ENCODE data around the gene TBKBP1. TPM values are rescaled to one million over a fixed set of nuclear protein-coding genes. Genes with fewer than 3 reads are reported as not detected.

The TBKBP1 gene
- total and polyA plus RNA-seq, 4 donors: 0.25 to 2.0 (median 1.5) TPM

DNA sequence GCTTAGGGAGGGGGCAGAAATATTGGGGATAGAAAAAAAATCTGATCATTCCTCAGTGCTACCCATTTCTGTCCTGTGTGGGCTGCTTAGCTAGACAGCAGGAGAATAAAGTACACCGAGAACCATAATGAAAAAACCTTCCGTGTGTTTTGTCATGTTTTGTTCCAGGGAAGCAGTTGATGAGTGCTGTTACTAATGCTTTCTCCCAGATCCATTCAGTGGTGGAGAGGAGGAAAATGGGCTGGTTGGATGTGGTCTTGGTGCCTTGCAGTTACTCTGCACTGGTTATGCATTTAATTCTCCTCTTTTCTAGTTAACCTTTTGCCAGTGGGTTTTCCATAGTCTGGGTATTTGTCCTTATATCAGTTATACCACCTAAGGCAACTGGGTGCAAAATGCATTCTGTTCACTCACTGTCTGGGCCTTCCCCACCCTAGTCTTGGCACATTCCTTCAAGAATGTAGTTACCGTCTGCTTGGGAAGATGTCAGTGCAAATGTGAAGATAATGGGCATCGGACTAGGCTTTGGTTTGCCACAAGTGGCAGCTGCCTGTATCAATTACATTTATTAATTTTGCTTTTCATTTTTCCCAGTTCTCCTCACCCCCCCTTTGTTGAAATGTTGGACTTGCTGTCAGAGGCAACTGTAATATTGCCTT lies 9.3 kb upstream of the TBKBP1 start:
- H3K9me3 ChIP-seq (ENCODE audit: control insufficient read depth in 4 of 4, low read length in 3 of 4): no peaks in the 10 kb centered on the region
- peaks cover 12 to 42% (median 33%) of the 10 kb centered on the region in 4 donors for H3K36me3 ChIP-seq (ENCODE audit: control insufficient read depth in 4 of 4, insufficient read depth in 3 of 4, low read depth in 1 of 4, low read length in 3 of 4)
- TF ChIP-seq RXRA (IDR thresholded peaks at IDR 0.05): no peak
- no peak for TF ChIP-seq HNF4G (IDR thresholded peaks at IDR 0.05)
- no peak for TF ChIP-seq FOXA2 (IDR thresholded peaks at IDR 0.05)
- TF ChIP-seq, protein P1, sequence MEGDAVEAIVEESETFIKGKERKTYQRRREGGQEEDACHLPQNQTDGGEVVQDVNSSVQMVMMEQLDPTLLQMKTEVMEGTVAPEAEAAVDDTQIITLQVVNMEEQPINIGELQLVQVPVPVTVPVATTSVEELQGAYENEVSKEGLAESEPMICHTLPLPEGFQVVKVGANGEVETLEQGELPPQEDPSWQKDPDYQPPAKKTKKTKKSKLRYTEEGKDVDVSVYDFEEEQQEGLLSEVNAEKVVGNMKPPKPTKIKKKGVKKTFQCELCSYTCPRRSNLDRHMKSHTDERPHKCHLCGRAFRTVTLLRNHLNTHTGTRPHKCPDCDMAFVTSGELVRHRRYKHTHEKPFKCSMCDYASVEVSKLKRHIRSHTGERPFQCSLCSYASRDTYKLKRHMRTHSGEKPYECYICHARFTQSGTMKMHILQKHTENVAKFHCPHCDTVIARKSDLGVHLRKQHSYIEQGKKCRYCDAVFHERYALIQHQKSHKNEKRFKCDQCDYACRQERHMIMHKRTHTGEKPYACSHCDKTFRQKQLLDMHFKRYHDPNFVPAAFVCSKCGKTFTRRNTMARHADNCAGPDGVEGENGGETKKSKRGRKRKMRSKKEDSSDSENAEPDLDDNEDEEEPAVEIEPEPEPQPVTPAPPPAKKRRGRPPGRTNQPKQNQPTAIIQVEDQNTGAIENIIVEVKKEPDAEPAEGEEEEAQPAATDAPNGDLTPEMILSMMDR (IDR thresholded peaks at IDR 0.05; ENCODE audit: low read depth, low read length, missing input control): no peak
- no peak for TF ChIP-seq YY1 (IDR thresholded peaks at IDR 0.05)
- no peak for TF ChIP-seq RAD21 (IDR thresholded peaks at IDR 0.05)
- no peak for TF ChIP-seq TAF1 (conservative IDR thresholded peaks at IDR 0.05)
- TF ChIP-seq NR2F2 (IDR thresholded peaks at IDR 0.05): no peak
- TF ChIP-seq JUND (IDR thresholded peaks at IDR 0.05): no peak
- TF ChIP-seq HNF4A (conservative IDR thresholded peaks at IDR 0.05): no peak
- H3K4me3 ChIP-seq (ENCODE audit: low read depth in 1 of 3, low read length in 3 of 3): no peak overlapping the region
- no peaks in the 10 kb centered on the region for H3K4me1 ChIP-seq (ENCODE audit: control insufficient read depth in 4 of 4, insufficient read depth in 4 of 4, low read length in 3 of 4)
- 95% methylated on average over 4 of the region's 4 CpGs for WGBS
- H3K9ac ChIP-seq (ENCODE audit: low read depth in 1 of 2, low read length in 2 of 2): no peak overlapping the region
- DNase-seq (ENCODE audit: low spot score): no peak
- H3K27me3 ChIP-seq (ENCODE audit: control insufficient read depth in 4 of 4, insufficient read depth in 4 of 4, low read length in 3 of 4): no peaks in the 10 kb centered on the region
- H3K27ac ChIP-seq (ENCODE audit: low read depth in 1 of 2, low read length in 2 of 2): no peak overlapping the region

DNA sequence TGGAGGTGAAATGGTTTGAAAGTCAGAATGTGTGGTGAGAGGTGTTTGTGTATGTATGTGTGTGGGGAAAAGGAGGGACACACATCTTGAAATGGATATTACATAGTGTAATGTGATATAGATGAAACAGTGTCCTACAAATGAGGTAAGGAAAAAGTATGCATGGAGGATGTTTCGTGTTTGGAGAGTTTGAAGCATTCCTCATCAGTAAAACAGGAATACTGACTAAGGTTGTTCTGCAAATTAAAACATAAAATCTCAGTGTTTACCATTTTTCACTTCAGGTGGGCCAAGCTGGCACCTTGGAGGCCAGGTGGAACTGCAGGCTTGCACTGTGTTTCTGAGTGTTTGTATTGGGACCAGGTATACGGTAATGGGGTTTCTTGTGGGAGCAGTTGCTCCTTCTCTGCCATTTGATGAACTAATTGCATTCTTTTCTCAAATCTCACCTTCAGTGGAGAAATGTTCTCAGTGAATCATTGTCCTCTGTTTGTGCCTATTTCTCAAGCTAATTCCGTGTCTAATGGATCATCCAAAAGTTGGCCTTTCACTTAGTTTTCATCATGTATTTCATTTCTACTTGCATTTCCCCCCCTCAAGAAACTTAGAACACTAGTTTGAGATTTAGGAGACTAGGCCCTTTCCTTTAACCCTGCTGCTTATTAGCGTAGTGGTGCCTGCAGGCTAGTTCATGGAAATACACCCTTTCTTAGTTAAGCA lies 8.2 kb upstream of the TBKBP1 start:
- DNase-seq (ENCODE audit: low spot score): no peak
- H3K4me3 ChIP-seq (ENCODE audit: low read depth in 1 of 3, low read length in 3 of 3): no peak overlapping the region
- peaks cover 6 to 32% (median 23%) of the 10 kb centered on the region in 4 donors for H3K36me3 ChIP-seq (ENCODE audit: control insufficient read depth in 4 of 4, insufficient read depth in 3 of 4, low read depth in 1 of 4, low read length in 3 of 4)
- no peak overlapping the region for H3K9ac ChIP-seq (ENCODE audit: low read depth in 1 of 2, low read length in 2 of 2)
- no peaks in the 10 kb centered on the region for H3K9me3 ChIP-seq (ENCODE audit: control insufficient read depth in 4 of 4, low read length in 3 of 4)
- no peaks in the 10 kb centered on the region for H3K4me1 ChIP-seq (ENCODE audit: control insufficient read depth in 4 of 4, insufficient read depth in 4 of 4, low read length in 3 of 4)
- TF ChIP-seq GABPA (IDR thresholded peaks at IDR 0.05 in 1 of 2, conservative IDR thresholded peaks at IDR 0.05 in 1 of 2) (no peak), YY1 (IDR thresholded peaks at IDR 0.05) (no peak), HNF4G (IDR thresholded peaks at IDR 0.05) (no peak), RAD21 (IDR thresholded peaks at IDR 0.05) (no peak), FOXA1 (IDR thresholded peaks at IDR 0.05) (no peak), FOXA2 (IDR thresholded peaks at IDR 0.05) (no peak), SP1 (IDR thresholded peaks at IDR 0.05) (no peak)
- TF ChIP-seq, protein P2, sequence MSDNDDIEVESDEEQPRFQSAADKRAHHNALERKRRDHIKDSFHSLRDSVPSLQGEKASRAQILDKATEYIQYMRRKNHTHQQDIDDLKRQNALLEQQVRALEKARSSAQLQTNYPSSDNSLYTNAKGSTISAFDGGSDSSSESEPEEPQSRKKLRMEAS (IDR thresholded peaks at IDR 0.05): no peak
- H3K27ac ChIP-seq (ENCODE audit: low read depth in 1 of 2, low read length in 2 of 2): no peak overlapping the region
- 93% methylated on average over 4 of the region's 4 CpGs for WGBS
- H3K27me3 ChIP-seq (ENCODE audit: control insufficient read depth in 4 of 4, insufficient read depth in 4 of 4, low read length in 3 of 4): no peaks in the 10 kb centered on the region

DNA sequence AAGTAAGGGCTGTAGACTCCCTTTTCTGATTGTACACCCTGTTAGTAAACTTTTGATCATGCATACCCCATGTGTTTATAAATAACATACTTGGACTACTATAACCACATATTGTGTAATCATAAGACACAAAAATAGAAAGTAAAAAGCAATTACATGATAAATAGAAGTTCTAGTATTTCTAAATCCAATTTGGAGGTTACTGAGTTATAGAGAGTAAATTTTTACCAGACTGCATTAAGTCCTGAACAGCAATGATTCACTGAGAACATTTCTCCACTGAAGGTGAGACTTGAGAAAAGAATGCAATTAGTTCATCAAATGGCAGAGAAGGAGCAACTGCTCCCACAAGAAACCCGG lies 7.7 kb upstream of the TBKBP1 start:
- Histone ChIP-seq H3K27me3 (ENCODE audit: control insufficient read depth in 4 of 4, insufficient read depth in 4 of 4, low read length in 3 of 4) (no peaks in the 10 kb centered on the region), H3K27ac (ENCODE audit: low read depth in 1 of 2, low read length in 2 of 2) (no peak overlapping the region), H3K4me3 (ENCODE audit: low read depth in 1 of 3, low read length in 3 of 3) (no peak overlapping the region), H3K9me3 (ENCODE audit: control insufficient read depth in 4 of 4, low read length in 3 of 4) (no peaks in the 10 kb centered on the region), H3K4me1 (ENCODE audit: control insufficient read depth in 4 of 4, insufficient read depth in 4 of 4, low read length in 3 of 4) (no peaks in the 10 kb centered on the region), H3K36me3 (ENCODE audit: control insufficient read depth in 4 of 4, insufficient read depth in 3 of 4, low read depth in 1 of 4, low read length in 3 of 4) (peaks cover 6 to 29% (median 20%) of the 10 kb centered on the region in 4 donors), H3K9ac (ENCODE audit: low read depth in 1 of 2, low read length in 2 of 2) (no peak overlapping the region)
- WGBS: 91% methylated on average over 1 of the region's 1 CpG
- DNase-seq (ENCODE audit: low spot score): no peak
- TF ChIP-seq YY1 (IDR thresholded peaks at IDR 0.05) (no peak), FOXA2 (IDR thresholded peaks at IDR 0.05) (no peak), GABPA (IDR thresholded peaks at IDR 0.05 in 1 of 2, conservative IDR thresholded peaks at IDR 0.05 in 1 of 2) (no peak), FOXA1 (IDR thresholded peaks at IDR 0.05) (no peak), RAD21 (IDR thresholded peaks at IDR 0.05) (no peak), EGR1 (IDR thresholded peaks at IDR 0.05; ENCODE audit: low read depth in 2 of 2) (no peak), NR2F2 (IDR thresholded peaks at IDR 0.05) (no peak), JUND (IDR thresholded peaks at IDR 0.05) (no peak), HNF4A (conservative IDR thresholded peaks at IDR 0.05) (no peak), RXRA (IDR thresholded peaks at IDR 0.05) (no peak), HNF4G (IDR thresholded peaks at IDR 0.05) (no peak), SP1 (IDR thresholded peaks at IDR 0.05) (no peak)
- TF ChIP-seq, protein P1 (IDR thresholded peaks at IDR 0.05; ENCODE audit: low read depth, low read length, missing input control): no peak
- TF ChIP-seq, protein P3, sequence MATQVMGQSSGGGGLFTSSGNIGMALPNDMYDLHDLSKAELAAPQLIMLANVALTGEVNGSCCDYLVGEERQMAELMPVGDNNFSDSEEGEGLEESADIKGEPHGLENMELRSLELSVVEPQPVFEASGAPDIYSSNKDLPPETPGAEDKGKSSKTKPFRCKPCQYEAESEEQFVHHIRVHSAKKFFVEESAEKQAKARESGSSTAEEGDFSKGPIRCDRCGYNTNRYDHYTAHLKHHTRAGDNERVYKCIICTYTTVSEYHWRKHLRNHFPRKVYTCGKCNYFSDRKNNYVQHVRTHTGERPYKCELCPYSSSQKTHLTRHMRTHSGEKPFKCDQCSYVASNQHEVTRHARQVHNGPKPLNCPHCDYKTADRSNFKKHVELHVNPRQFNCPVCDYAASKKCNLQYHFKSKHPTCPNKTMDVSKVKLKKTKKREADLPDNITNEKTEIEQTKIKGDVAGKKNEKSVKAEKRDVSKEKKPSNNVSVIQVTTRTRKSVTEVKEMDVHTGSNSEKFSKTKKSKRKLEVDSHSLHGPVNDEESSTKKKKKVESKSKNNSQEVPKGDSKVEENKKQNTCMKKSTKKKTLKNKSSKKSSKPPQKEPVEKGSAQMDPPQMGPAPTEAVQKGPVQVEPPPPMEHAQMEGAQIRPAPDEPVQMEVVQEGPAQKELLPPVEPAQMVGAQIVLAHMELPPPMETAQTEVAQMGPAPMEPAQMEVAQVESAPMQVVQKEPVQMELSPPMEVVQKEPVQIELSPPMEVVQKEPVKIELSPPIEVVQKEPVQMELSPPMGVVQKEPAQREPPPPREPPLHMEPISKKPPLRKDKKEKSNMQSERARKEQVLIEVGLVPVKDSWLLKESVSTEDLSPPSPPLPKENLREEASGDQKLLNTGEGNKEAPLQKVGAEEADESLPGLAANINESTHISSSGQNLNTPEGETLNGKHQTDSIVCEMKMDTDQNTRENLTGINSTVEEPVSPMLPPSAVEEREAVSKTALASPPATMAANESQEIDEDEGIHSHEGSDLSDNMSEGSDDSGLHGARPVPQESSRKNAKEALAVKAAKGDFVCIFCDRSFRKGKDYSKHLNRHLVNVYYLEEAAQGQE (IDR thresholded peaks at IDR 0.05): no peak
- TF ChIP-seq, protein P4, sequence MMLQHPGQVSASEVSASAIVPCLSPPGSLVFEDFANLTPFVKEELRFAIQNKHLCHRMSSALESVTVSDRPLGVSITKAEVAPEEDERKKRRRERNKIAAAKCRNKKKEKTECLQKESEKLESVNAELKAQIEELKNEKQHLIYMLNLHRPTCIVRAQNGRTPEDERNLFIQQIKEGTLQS (IDR thresholded peaks at IDR 0.05): no peak
- TF ChIP-seq, protein P2 (IDR thresholded peaks at IDR 0.05): no peak
